Aorta (tissue), 5 donors: ENCODE measurements around the gene KDM2A. TPM values are rescaled to one million over a fixed set of nuclear protein-coding genes. Genes with fewer than 3 reads are reported as not detected.

ENCODE experiments used
- ATAC-seq: fragments of 200-7000 bp; cut with Tn5 transposase; one replicate; pipeline ENCODE4 v1.9.1; 2022; ENCODE audit warnings: moderate library complexity; ENCODE audit not compliant: low FRiP score
- DNase-seq, 2 donors: peaks; one replicate each; pipeline ENCODE4 v3.0.0-alpha.2; 2020
- H3K27ac ChIP-seq, 2 donors: one replicate each; pipeline ENCODE4 v1.5.1; 2013; ENCODE audit warnings: low read length in 2 of 2, mild to moderate bottlenecking in 2 of 2, moderate library complexity in 2 of 2, control low read depth in 1 of 2, inconsistent platforms in 1 of 2, low read depth in 1 of 2
- H3K27me3 ChIP-seq, 2 donors: one replicate each; pipeline ENCODE4 v1.6.1; 2013; ENCODE audit warnings: control low read depth in 1 of 2, low read length in 1 of 2, mild to moderate bottlenecking in 1 of 2, moderate library complexity in 1 of 2; ENCODE audit not compliant: insufficient read depth in 2 of 2, control insufficient read depth in 1 of 2
- H3K36me3 ChIP-seq, 2 donors: one replicate each; pipeline ENCODE4 v1.6.1; 2013; ENCODE audit warnings: control low read depth in 1 of 2, low read length in 1 of 2, mild to moderate bottlenecking in 1 of 2; ENCODE audit not compliant: insufficient read depth in 2 of 2, control insufficient read depth in 1 of 2
- H3K4me1 ChIP-seq, 2 donors: one replicate each; pipeline ENCODE4 v1.6.1; 2013; ENCODE audit warnings: low read length in 2 of 2, control low read depth in 1 of 2, mild to moderate bottlenecking in 1 of 2, moderate library complexity in 1 of 2; ENCODE audit not compliant: insufficient read depth in 2 of 2, control insufficient read depth in 1 of 2
- H3K4me3 ChIP-seq, 2 donors: one replicate each; pipeline ENCODE4 v1.5.1; 2013; ENCODE audit warnings: low read length in 2 of 2, control low read depth in 1 of 2, mild to moderate bottlenecking in 1 of 2
- H3K9me3 ChIP-seq: one replicate; pipeline ENCODE4 v1.6.1; 2013; ENCODE audit warnings: mild to moderate bottlenecking, low read length; ENCODE audit not compliant: control insufficient read depth
- WGBS, 2 donors: extraction: QIAGEN DNeasy Blood & Tissue Kit; methylation state at CpG; one replicate each; pipeline ENCODE4 v1.1.7; 2013; 5-methylcytosine and 5-hydroxymethylcytosine counted together
- intact Hi-C, 2 donors: fragments of 100-400 bp; cut with DNase I; formaldehyde crosslinking; loops; one replicate each; pipeline versions ENCODE4 v1.14.2 to v1.15.0; 2022
- long read RNA-seq, 2 donors: library from polyadenylated mRNA; unstranded; transcript quantifications; one replicate each; pipeline ENCODE4 v2.0.0, GENCODE V29; 2020 to 2021
- polyA plus RNA-seq, 2 donors: library from polyadenylated mRNA; stranded (reverse); fragments of 200-250 nt; gene quantifications; one replicate each; pipeline ENCODE4 v1.2.3, GENCODE V29; 2013
- total RNA-seq, 2 donors: library from RNA; stranded (reverse); fragmentation: NEBNext Ultra II Directional; extraction: Animal tissue kit (Norgen Biotek cat#: 25700); gene quantifications; one replicate each; pipeline ENCODE4 v1.2.1, GENCODE V29; 2021
- donor health status: healthy with polysubstance abuse.
- donor health status: Bipolar disorder and iron deficiency.
- donor health status: DM: no; HTN: no; CAD: no.
- donor health status: DM: no; HTN: no; CAD: no.
- donor health status: DM: yes; HTN: yes; CAD: no.

KDM2A gene
- 100 to 1,000 TPM in 1 of 2 donors, 10 to 100 TPM in 1; 64.0 to 106 TPM for total RNA-seq
- polyA plus RNA-seq = 10 to 100 TPM; 11.5 to 26.5 TPM
- long read RNA-seq, donor 1, partial matches to known transcripts = 0 of 32 reads
- long read RNA-seq, donor 1, other reads (novel, unspliced or antisense) = 25 of 32 reads
- long read RNA-seq, donor 2, full-length matches to known transcripts = 4 of 28 reads
- long read RNA-seq, donor 2, partial matches to known transcripts = 5 of 28 reads
- long read RNA-seq, donor 2, other reads (novel, unspliced or antisense) = 19 of 28 reads

DNA sequence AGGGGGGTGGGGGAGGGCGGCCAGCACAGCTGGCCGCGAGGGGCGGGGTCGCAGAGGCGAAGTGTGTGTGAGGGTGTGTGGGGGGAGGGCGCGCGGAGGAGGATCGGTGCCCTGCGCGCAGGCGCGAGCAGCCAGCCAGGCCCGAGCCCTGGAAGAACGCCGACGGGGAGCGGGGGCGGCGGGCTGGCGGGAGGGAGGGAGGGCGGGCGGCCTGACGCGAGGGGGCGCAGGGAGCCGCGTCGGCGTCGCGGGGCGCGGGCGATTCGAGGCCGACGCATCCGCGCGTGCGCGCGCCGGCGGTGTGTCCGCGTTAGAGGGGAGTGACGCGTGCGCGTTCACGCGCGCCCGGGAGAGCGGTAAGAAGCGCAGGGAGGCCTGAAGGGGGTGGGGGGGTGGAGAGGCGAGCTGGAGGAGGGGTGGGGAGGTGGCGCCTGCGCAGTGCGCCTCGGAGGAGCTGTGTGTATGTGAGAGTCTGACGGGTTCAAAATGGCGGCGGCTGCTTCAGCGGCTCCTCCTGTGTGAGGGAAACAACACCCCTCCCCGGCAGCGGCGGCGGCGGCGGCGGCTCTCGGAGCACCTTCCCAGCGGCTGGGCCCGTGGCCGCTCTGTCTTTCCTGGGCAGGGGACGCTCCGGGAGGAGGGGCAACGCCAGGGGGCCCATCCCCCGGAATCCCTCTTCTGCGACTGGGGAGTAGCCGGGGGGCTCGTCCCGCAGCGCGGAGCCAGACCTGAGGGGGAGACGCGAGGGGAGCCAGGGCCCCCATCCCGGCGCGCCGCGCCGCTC, at the start of gene KDM2A:
Gene KDM2A (plus strand): TSS at position 463 of the 784 bp plus-strand sequence. CDS start 2,054 bp downstream, outside the sequence.
- Histone ChIP-seq H3K4me1 (no peaks in the 10 kb centered on the region), H3K27ac (peak within 1 kb of the TSS; percentile 73 to 95), H3K4me3 (peak within 1 kb of the TSS; percentile 84 to 93), H3K9me3 (no peaks in the 10 kb centered on the region), H3K36me3 (no peaks in the 10 kb centered on the region), H3K27me3 (no peaks in the 10 kb centered on the region)
- DNase-seq (peak; percentile 100), ATAC-seq (peak; percentile 96)
- WGBS, 2 donors = 0% methylated on average over 40 to 97 of the region's 97 CpGs
- intact Hi-C loops = no loop called here

DNA sequence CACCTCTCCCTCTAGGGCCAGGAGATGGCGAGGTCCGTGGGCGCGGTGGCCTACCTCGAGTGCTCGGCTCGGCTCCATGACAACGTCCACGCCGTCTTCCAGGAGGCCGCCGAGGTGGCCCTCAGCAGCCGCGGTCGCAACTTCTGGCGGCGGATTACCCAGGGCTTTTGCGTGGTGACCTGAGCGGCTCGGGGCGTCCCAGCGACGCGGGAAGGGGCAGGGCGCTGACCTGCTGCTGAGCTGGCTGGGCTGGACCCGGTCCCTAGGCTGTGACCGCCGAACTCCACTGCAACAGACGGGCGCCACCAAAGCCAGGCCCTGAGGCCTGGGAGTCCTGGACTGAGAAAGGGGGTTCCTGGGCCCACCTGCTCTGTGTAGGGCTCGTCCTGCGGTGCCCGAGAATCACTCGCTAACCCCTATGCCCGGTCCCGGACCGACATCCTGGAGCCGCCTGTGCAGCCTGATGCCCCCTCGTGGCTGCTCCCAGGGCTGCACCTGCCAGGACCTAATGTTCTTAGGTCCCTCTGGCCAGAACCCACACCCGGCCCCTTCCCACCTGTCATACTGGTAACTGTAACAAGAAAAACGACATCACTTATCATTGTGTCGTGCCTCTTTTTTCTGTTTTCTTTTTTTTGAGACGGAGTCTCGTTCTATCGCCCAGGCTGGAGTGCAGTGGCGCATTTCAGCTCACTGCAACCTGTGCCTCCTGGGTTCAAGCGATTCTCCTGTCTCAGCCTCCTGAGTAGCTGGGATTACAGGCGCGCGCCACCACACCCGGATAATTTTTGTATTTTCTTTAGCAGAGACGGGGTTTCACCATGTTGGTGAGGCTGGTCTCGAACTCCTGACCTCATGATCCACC, 47.4 kb upstream of the KDM2A start:
- Histone ChIP-seq H3K27ac (no peak overlapping the region), H3K9me3 (no peaks in the 10 kb centered on the region), H3K36me3 (no peaks in the 10 kb centered on the region), H3K4me3 (no peak overlapping the region), H3K27me3 (no peaks in the 10 kb centered on the region), H3K4me1 (no peaks in the 10 kb centered on the region)
- intact Hi-C loops = no loop called here
- ATAC-seq (peak; percentile 80), DNase-seq (peak; percentile 81 to 91)
- WGBS, 2 donors = 68 to 70% methylated on average over 53 of the region's 53 CpGs

DNA sequence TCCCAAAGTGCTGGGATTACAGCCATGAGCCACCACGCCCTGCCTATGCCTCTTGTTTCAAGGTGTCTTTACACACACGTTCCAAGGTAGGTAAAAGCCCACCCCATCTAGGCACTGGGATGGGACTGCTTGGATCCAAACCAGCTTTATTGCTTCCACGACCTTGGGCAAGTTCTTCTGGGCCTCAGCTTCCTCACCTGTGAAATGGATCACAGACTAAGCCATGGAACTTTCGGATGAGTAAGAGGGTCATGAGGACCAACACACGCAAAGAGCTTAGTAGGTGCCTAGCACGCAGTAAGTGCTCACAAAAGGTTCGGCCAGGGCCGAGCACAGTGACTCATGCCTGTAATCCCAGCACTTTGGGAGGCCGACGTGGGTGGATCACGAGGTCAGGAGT, 46.8 kb upstream of the KDM2A start:
- ATAC-seq = no peak
- Histone ChIP-seq H3K36me3 (no peaks in the 10 kb centered on the region), H3K4me1 (no peaks in the 10 kb centered on the region), H3K27ac (no peak overlapping the region), H3K9me3 (no peaks in the 10 kb centered on the region), H3K27me3 (no peaks in the 10 kb centered on the region), H3K4me3 (no peak overlapping the region)
- no peak for DNase-seq
- intact Hi-C loops = no loop called here
- WGBS, 2 donors = 87 to 94% methylated on average over 11 of the region's 11 CpGs

DNA sequence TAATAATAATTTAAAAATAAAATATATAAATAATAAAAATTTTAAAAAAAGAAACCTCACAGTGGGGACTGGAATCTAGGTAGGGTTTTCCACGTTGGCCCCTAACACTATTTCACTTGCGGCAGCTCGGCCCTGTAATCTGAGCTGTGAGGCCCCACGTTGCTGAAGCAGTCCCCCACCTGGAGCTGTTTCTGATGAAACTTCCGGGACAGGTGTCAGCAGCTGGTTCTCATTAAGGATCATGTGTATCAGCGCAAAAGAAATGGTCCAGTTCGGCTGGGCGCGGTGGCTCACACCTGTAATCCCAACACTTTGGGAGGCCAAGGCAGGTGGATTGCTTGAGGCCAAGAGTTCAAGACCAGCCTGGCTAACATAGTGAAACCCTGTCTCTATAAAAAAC, 45.2 kb upstream of the KDM2A start:
- H3K27ac ChIP-seq = no peak overlapping the region
- ATAC-seq (no peak), DNase-seq (no peak)
- WGBS, 2 donors = 87 to 91% methylated on average over 9 of the region's 9 CpGs
- H3K4me3 ChIP-seq = no peak overlapping the region
- no peaks in the 10 kb centered on the region for H3K27me3 ChIP-seq
- no peaks in the 10 kb centered on the region for H3K36me3 ChIP-seq
- H3K9me3 ChIP-seq = no peaks in the 10 kb centered on the region
- intact Hi-C loops = no loop called here
- H3K4me1 ChIP-seq = no peaks in the 10 kb centered on the region

DNA sequence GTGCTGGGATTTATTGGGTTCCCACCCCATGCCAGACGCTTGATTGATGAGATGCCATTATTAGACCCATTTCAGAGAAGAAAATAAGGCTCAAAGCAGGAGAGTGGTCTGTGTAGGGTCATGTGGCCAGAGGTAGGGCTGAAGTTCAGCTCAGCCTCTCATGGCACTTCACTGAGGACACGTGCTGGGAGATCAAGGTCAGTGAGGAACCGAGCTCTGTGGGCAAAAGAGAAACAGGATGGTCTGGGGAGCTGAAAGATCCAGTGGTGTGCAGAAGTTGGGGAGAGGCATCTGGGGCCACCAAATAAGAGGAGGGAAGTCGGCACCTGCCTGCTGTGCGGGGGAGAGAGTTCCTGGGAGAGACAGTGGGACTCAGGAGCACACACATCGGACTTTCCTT, 42.9 kb upstream of the KDM2A start:
- no peak overlapping the region for H3K27ac ChIP-seq
- H3K4me1 ChIP-seq = no peaks in the 10 kb centered on the region
- no peaks in the 10 kb centered on the region for H3K36me3 ChIP-seq
- no peaks in the 10 kb centered on the region for H3K27me3 ChIP-seq
- intact Hi-C loops = no loop called here
- no peaks in the 10 kb centered on the region for H3K9me3 ChIP-seq
- no peak overlapping the region for H3K4me3 ChIP-seq
- ATAC-seq = no peak
- WGBS, 2 donors = 85 to 89% methylated on average over 6 of the region's 6 CpGs
- no peak for DNase-seq

DNA sequence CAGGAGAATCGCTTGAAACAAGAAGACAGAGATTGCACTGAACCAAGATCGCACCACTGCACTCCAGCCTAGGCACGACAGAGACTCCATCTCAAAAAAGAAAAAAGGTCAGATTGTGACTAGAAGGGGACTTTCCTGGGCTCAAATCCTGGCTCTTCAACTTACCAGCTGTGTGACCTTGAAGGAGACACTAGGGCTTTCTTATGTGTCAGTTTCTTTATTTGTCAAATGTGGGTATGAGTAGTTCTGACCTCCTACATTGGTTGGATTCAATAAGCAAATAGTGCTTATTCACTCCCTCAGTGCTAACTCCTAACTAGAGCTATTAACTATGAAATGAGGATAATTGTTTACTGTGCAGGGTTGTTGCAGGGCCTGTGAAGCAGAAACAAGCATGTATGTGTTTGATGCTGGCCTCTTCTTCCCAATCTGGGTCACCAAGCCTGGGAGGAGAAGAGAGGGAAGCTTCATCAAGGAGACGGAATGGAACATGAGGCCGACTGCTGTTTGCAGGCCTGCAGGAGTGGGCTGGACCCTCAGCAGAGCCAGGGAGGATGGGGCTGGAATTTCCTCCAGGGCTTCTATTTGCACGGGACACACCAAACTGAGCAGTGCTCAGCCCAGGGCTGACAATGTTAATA, 39.9 kb upstream of the KDM2A start:
- no peak overlapping the region for H3K27ac ChIP-seq
- no peaks in the 10 kb centered on the region for H3K36me3 ChIP-seq
- no peaks in the 10 kb centered on the region for H3K9me3 ChIP-seq
- 86 to 88% methylated on average over 6 of the region's 6 CpGs for whole genome bisulfite sequencing, 2 donors
- no peaks in the 10 kb centered on the region for H3K27me3 ChIP-seq
- intact Hi-C loops = no loop called here
- ATAC-seq = no peak
- no peak overlapping the region for H3K4me3 ChIP-seq
- no peaks in the 10 kb centered on the region for H3K4me1 ChIP-seq
- no peak for DNase-seq

DNA sequence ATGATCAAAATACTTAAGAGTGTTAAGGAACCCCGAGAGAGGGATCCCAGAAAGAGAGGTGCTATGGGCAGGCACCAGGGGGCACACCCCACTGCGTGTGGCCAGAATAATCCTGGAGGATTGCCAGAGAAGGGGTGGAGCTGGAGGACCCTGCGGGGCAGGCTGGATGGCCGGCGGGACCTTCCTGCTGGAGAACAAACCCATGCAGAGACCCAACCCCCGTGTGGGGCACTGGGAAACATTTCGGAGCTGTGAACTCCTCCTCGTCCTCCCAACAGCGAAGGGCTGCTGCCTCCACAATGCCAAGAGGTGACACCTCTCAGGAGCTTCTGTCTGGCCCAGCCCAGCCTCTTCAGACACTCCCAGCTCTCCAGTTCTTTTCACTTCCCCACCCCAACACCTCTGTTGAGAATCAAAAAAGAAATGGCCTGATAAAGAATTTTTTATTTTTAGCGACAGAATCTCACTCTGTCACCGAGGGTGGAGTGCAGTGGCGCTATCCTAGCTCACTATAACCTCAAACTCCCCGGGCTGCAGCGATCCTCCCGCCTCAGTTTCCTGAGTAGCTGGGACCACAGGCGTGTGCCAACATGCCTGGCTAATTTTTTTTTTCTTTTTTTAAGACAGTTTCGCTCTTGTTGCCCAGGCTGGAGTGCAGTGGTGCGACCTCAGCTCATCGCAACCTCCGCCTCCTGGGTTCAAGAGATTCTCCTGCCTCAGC, 36.8 kb upstream of the KDM2A start:
- no peak for DNase-seq

More for the DNA sequence above, 36.8 kb upstream of the KDM2A start:
- Histone ChIP-seq H3K4me1 (no peaks in the 10 kb centered on the region), H3K9me3 (no peaks in the 10 kb centered on the region), H3K4me3 (no peak overlapping the region), H3K27me3 (no peaks in the 10 kb centered on the region), H3K27ac (no peak overlapping the region), H3K36me3 (no peaks in the 10 kb centered on the region)
- peak; percentile 5 for ATAC-seq
- intact Hi-C loops = loop anchor here (5.0 to 10.0 kb wide), 3 partner anchors 83 to 235 kb away; no protein-coding TSS in a partner anchor
- WGBS, 2 donors = 25 to 29% methylated on average over 20 of the region's 20 CpGs
